ENCODE measurements around the gene SLC25A25. TPM values are rescaled to one million over a fixed set of nuclear protein-coding genes. Genes with fewer than 3 reads are reported as not detected.

Gene SLC25A25
- total and polyA plus RNA-seq, 9 of the 15 experiments (the other 6 are each of a cell fraction or from before 2014, with no cell fraction given): 0.07 to 35.9 (median 23.2) TPM

GRCh38 chr9:128153947-128154695 is 86.1 kb downstream of the SLC25A25 start:
- H3K4me3 ChIP-seq: no peak overlapping the region
- peaks cover 8% of the 10 kb centered on the region for H3K9me1 ChIP-seq (ENCODE audit: control insufficient read depth, insufficient read depth, low read length)
- DNase-seq (ENCODE audit: extremely low read depth in 1 of 4, low spot score in 3 of 4): peak in 3 of 4 experiments; percentile 26
- H3K36me3 ChIP-seq (ENCODE audit: control insufficient read depth, insufficient read depth, low read length): no peaks in the 10 kb centered on the region
- intact Hi-C loops (cut with micrococcal nuclease): no loop called here
- no peak for ATAC-seq
- in situ Hi-C loops (cut with MboI): no loop called here
- H2AFZ ChIP-seq (ENCODE audit: low read depth, low read length): 0 out of 2 replicates have a peak overlapping the region, but pooled peaks have one; percentile 9
- FAIRE-seq: no peak
- no peak overlapping the region for H3K4me2 ChIP-seq (ENCODE audit: insufficient read depth, low read length)
- no peaks in the 10 kb centered on the region for H3K27me3 ChIP-seq (ENCODE audit: control insufficient read depth in 2 of 2, insufficient read depth in 2 of 2, low read length in 2 of 2)
- no peak overlapping the region for H3K27ac ChIP-seq (ENCODE audit: extremely low read depth, low read depth, low read length)
- BruUV-seq (replicated peaks): no TSS peak
- H3K4me1 ChIP-seq (replicated peaks in 1 of 2; ENCODE audit: control insufficient read depth in 2 of 2, insufficient read depth in 2 of 2, low read length in 2 of 2): peaks cover 14 to 55% of the 10 kb centered on the region in 2 experiments
- H3K9ac ChIP-seq (ENCODE audit: insufficient read depth in 1 of 2, low read depth in 2 of 2, low read length in 2 of 2): peak overlapping the region in 1 of 2 experiments; percentile 57; a peak in 2 of 4 replicates
- ChIA-PET POLR2A (interaction anchor here (1.1 kb wide), 1 partner anchor 21 kb away, joined by 3 read pairs; no protein-coding TSS in a partner anchor), CTCF (ENCODE audit: low intra/inter-chr PET ratio) (no interaction called here)
- no peaks in the 10 kb centered on the region; the same call in 2 of the 3 replicates for H3K79me2 ChIP-seq (ENCODE audit: control insufficient read depth, insufficient read depth, low read length)
- no peaks in the 10 kb centered on the region for H4K20me1 ChIP-seq (replicated peaks; ENCODE audit: control insufficient read depth, insufficient read depth, low read length)
- no peak for TF ChIP-seq ZNF583 (CRISPR knock-in tag; IDR thresholded peaks at IDR 0.05)
- TF ChIP-seq KAT2B (IDR thresholded peaks at IDR 0.05; ENCODE audit: low read depth, low read length): no peak
- no peak for TF ChIP-seq STAT5B (CRISPR knock-in tag; IDR thresholded peaks at IDR 0.05)
- no peak for TF ChIP-seq C11orf30 (IDR thresholded peaks at IDR 0.05; ENCODE audit: low read depth)
- no peak for TF ChIP-seq IRF1 (CRISPR knock-in tag; IDR thresholded peaks at IDR 0.05; ENCODE audit: borderline replicate concordance)
- TF ChIP-seq SIX5 (IDR thresholded peaks at IDR 0.05; ENCODE audit: borderline replicate concordance in 1 of 2, insufficient read depth in 1 of 2, low read depth in 1 of 2, low read length in 2 of 2): 0 out of 4 replicates have a peak, but pooled peaks of 1 of the 2 experiments have one; percentile 13
- TF ChIP-seq TAF15 (IDR thresholded peaks at IDR 0.05; ENCODE audit: low read depth, low read length): 0 out of 2 replicates have a peak, but pooled peaks have one; percentile 7
- 0 out of 2 replicates have a peak, but pooled peaks have one; percentile 41 for TF ChIP-seq RBM14 (IDR thresholded peaks at IDR 0.05; ENCODE audit: borderline replicate concordance, insufficient read depth, low read depth, low read length)
- no peak for TF ChIP-seq CCNT2 (IDR thresholded peaks at IDR 0.05; ENCODE audit: borderline replicate concordance, extremely low read depth, insufficient read length, low read depth, low read length)
- TF ChIP-seq FOXO4 (CRISPR knock-in tag; IDR thresholded peaks at IDR 0.05): 0 out of 2 replicates have a peak, but pooled peaks have one; percentile 28
- no peaks in the 10 kb centered on the region for H3K9me3 ChIP-seq (replicated peaks; ENCODE audit: control insufficient read depth, insufficient read depth, low read depth, low read length)
- 57% methylated on average over 13 of the region's 13 CpGs for WGBS (ENCODE audit: insufficient coverage, low coverage, missing lambda C conversion rate)
